Kidney (tissue), 14 donors: ENCODE measurements around the gene GALNT18. TPM values are rescaled to one million over a fixed set of nuclear protein-coding genes. Genes with fewer than 3 reads are reported as not detected.

Source experiments
- DNase-seq, 5 donors: peaks; one replicate each; pipeline ENCODE4 v3.0.0-alpha.2; 2013 to 2020
- FAIRE-seq: peaks from 2 replicates; lab custom pipeline; 2012; peaks lifted over from hg19 to GRCh38; lab: Jason Lieb, UNC
- H3K27ac ChIP-seq, 2 donors: one replicate each; pipeline ENCODE4 v1.7.0; 2013; ENCODE audit warnings: low read depth in 2 of 2, low read length in 2 of 2, inconsistent platforms in 1 of 2
- H3K27me3 ChIP-seq: one replicate; pipeline ENCODE4 v1.7.1; 2013; ENCODE audit warnings: low read length, inconsistent platforms; ENCODE audit not compliant: control insufficient read depth, insufficient read depth
- H3K36me3 ChIP-seq, 3 donors: one replicate each; pipeline versions ENCODE4 v1.7.0 to v1.7.1; 2013; ENCODE audit warnings: low read length in 3 of 3, control low read depth in 1 of 3, inconsistent platforms in 1 of 3; ENCODE audit not compliant: insufficient read depth in 3 of 3, control insufficient read depth in 2 of 3
- H3K4me1 ChIP-seq, 3 donors: one replicate each; pipeline versions ENCODE4 v1.7.0 to v1.7.1; 2013; ENCODE audit warnings: low read length in 3 of 3, inconsistent platforms in 1 of 3, low read depth in 1 of 3; ENCODE audit not compliant: control insufficient read depth in 2 of 3, insufficient read depth in 2 of 3
- H3K4me3 ChIP-seq, 3 donors: one replicate each; pipeline versions ENCODE4 v1.7.0 to v1.8.1; 2013; ENCODE audit warnings: low read length in 3 of 3, control low read depth in 1 of 3, inconsistent platforms in 1 of 3
- H3K9ac ChIP-seq, 3 donors: one replicate each; pipeline versions ENCODE4 v1.7.0 to v1.7.1; 2013; ENCODE audit warnings: low read length in 3 of 3, control low read depth in 1 of 3, inconsistent platforms in 1 of 3
- H3K9me3 ChIP-seq, 3 donors: one replicate each; pipeline versions ENCODE4 v1.7.0 to v1.7.1; 2013; ENCODE audit warnings: low read length in 3 of 3, control low read depth in 1 of 3, inconsistent platforms in 1 of 3; ENCODE audit not compliant: control insufficient read depth in 2 of 3, insufficient read depth in 1 of 3
- CTCF ChIP-seq: IDR thresholded peaks from 3 replicates; pipeline ENCODE4 v1.5.1; 2012; ENCODE audit warnings: mild to moderate bottlenecking, moderate library complexity, borderline replicate concordance; ENCODE audit not compliant: insufficient read depth; ENCODE audit errors: extremely low read depth
- intact Hi-C: fragments of 100-400 bp; cut with DNase I; formaldehyde crosslinking; loops from one replicate; pipeline ENCODE4 v1.11.1; 2022
- polyA plus RNA-seq: library from polyadenylated mRNA; stranded (reverse); fragments of 350-450 nt; fragmentation: Illumina TruSeq; extraction: RNeasy Lipid Tissue Mini Kit (QIAGEN cat#74804); gene quantifications from one replicate; pipeline ENCODE4 v1.2.3, GENCODE V29; 2014; ENCODE audit warnings: low read depth, low replicate concordance; ENCODE audit not compliant: insufficient read depth
- total RNA-seq: library from RNA; stranded (reverse); fragmentation: NEBNext Ultra II Directional; extraction: Animal tissue kit (Norgen Biotek cat#: 25700); gene quantifications from one replicate; pipeline ENCODE4 v1.2.1, GENCODE V29; 2021
- donor health status: control.
- donor health status: control.
- donor health status: control.
- donor health status: control.
- donor health status: control.
- donor health status: DM: yes; HTN: yes; CAD: no.
- donor health status: Normal renal cell carcinoma (clear cell type).

Gene GALNT18
- total and polyA plus RNA-seq, 2 donors from 2014 or later, result 27.2 to 42.1 TPM

DNA sequence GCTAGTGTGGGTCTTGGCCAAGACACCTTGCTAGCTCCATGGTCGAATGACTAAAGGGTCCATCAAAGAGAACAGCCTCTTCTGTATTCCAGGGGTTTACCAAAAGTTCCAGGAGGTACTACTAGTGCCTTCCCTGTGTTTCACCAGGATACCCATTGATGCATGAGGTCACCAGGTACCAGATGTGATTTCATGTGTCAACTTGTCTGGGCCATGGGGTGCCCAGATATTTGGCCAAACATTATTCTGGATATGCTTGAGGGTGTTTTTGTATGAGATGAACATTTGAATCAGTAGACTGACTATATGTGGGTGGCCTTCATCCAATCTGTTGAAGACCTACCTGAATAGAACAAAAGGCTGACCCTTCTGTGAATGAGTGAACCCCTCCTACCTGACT, 92.8 kb downstream of the GALNT18 start:
- Histone ChIP-seq H3K4me3 (no peak overlapping the region), H3K4me1 (peaks cover 0 to 6% (median 6%) of the 10 kb centered on the region in 3 donors), H3K9ac (no peak overlapping the region), H3K27me3 (no peaks in the 10 kb centered on the region), H3K36me3 (no peaks in the 10 kb centered on the region), H3K9me3 (no peaks in the 10 kb centered on the region), H3K27ac (no peak overlapping the region)
- no peak for TF ChIP-seq CTCF
- DNase-seq, result no peak
- no peak for FAIRE-seq
- intact Hi-C loops, result no loop called here

DNA sequence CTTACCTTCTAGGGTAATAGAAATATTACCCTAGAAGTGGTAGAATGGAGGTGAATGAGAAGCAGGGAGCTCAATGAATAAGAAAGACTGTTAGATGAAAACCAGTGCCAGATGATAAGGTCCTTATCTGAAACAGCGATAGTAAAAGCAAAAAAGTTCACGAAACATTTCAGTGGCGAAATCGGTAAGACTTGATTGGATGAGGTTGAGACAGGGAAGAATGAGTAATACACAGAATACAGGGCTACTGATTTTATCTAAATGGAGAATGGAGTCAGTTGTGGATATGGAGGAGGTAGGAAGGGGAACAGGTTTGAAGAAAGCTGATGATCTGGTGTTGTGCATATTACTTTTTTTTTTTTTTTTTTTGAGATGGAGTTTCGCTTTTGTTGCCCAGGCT, 96.5 kb downstream of the GALNT18 start:
- TF ChIP-seq CTCF, result no peak
- Histone ChIP-seq H3K9ac (no peak overlapping the region), H3K4me1 (peaks cover 0 to 3% (median 0%) of the 10 kb centered on the region in 3 donors), H3K4me3 (no peak overlapping the region), H3K27ac (no peak overlapping the region), H3K27me3 (no peaks in the 10 kb centered on the region), H3K36me3 (no peaks in the 10 kb centered on the region), H3K9me3 (no peaks in the 10 kb centered on the region)
- DNase-seq (no peak), FAIRE-seq (no peak)
- intact Hi-C loops, result no loop called here

- no peak for DNase-seq
- Histone ChIP-seq H3K4me3 (no peak overlapping the region), H3K27ac (no peak overlapping the region), H3K4me1 (peaks cover 0 to 3% (median 0%) of the 10 kb centered on the region in 3 donors), H3K27me3 (no peaks in the 10 kb centered on the region), H3K36me3 (no peaks in the 10 kb centered on the region), H3K9ac (no peak overlapping the region), H3K9me3 (no peaks in the 10 kb centered on the region)
- no peak for FAIRE-seq
- TF ChIP-seq CTCF, result no peak
- intact Hi-C loops, result no loop called here
These were observed 97.3 kb downstream of the GALNT18 start for GRCh38 chr11:11524436-11525061.

- Histone ChIP-seq H3K9me3 (no peaks in the 10 kb centered on the region), H3K36me3 (no peaks in the 10 kb centered on the region), H3K27me3 (no peaks in the 10 kb centered on the region), H3K9ac (no peak overlapping the region), H3K4me3 (no peak overlapping the region), H3K27ac (no peak overlapping the region), H3K4me1 (peaks cover 0 to 3% (median 0%) of the 10 kb centered on the region in 3 donors)
- DNase-seq (no peak), FAIRE-seq (no peak)
- TF ChIP-seq CTCF, result no peak
- intact Hi-C loops, result no loop called here
These were observed 99.2 kb downstream of the GALNT18 start for GRCh38 chr11:11522591-11522990.
